Fibroblast of lung (primary cell): ENCODE results near the gene SESN1. TPM values are rescaled to one million over a fixed set of nuclear protein-coding genes. Genes with fewer than 3 reads are reported as not detected.

ENCODE experiments used
- DNase-seq, 2 donors: peaks; one replicate each; pipeline versions ENCODE4 v3.0.0 to v3.0.0-alpha.2; 2010; ENCODE audit warnings: low read depth in 2 of 2
- H2AFZ ChIP-seq: 2 replicates; pipeline ENCODE4 v1.5.1; 2012; ENCODE audit warnings: low read length, control low read depth, inconsistent platforms
- H3K27ac ChIP-seq: 2 replicates; pipeline ENCODE4 v1.5.1; 2011; ENCODE audit warnings: low read length, control low read depth; ENCODE audit not compliant: insufficient read depth
- H3K27me3 ChIP-seq: 2 replicates; pipeline ENCODE4 v1.5.1; 2011; ENCODE audit warnings: mild to moderate bottlenecking, low read length; ENCODE audit not compliant: control insufficient read depth, insufficient read depth
- H3K36me3 ChIP-seq: 2 replicates; pipeline ENCODE4 v1.5.1; 2011; ENCODE audit warnings: low read length; ENCODE audit not compliant: control insufficient read depth, insufficient read depth
- H3K4me1 ChIP-seq: 2 replicates; pipeline ENCODE4 v1.5.1; 2011; ENCODE audit warnings: low read length; ENCODE audit not compliant: control insufficient read depth, insufficient read depth; ENCODE audit errors: extremely low read depth
- H3K4me2 ChIP-seq: 2 replicates; pipeline ENCODE4 v1.5.1; 2011; ENCODE audit warnings: low read length, control low read depth; ENCODE audit not compliant: insufficient read depth; ENCODE audit errors: extremely low read depth
- H3K4me3 ChIP-seq, 4 experiments: fragments of 200-600 bp in 1 of 4; sonication (generic) in 1 of 4; replicated peaks in 1 of 4; 2 replicates each; pipeline ENCODE4 v1.5.1; 2011 to 2016; ENCODE audit warnings: low read length in 4 of 4, low read depth in 3 of 4, mild to moderate bottlenecking in 3 of 4, control low read depth in 2 of 4, inconsistent platforms in 1 of 4, mixed read lengths in 1 of 4; ENCODE audit not compliant: insufficient read depth in 1 of 4; ENCODE audit errors: control extremely low read depth in 1 of 4
- H3K79me2 ChIP-seq: 2 replicates; pipeline ENCODE4 v1.5.1; 2012; ENCODE audit warnings: mild to moderate bottlenecking, low read length, inconsistent platforms; ENCODE audit not compliant: control insufficient read depth, insufficient read depth
- H3K9ac ChIP-seq: 2 replicates; pipeline ENCODE4 v1.5.1; 2011; ENCODE audit warnings: mild to moderate bottlenecking, low read length, control low read depth; ENCODE audit not compliant: insufficient read depth
- H3K9me3 ChIP-seq: 2 replicates; pipeline ENCODE4 v1.5.1; 2012; ENCODE audit warnings: low read depth, low read length; ENCODE audit not compliant: control insufficient read depth, insufficient read depth
- H4K20me1 ChIP-seq: 2 replicates; pipeline ENCODE4 v1.5.1; 2011; ENCODE audit warnings: low read length; ENCODE audit not compliant: control insufficient read depth, insufficient read depth; ENCODE audit errors: extremely low read depth
- CTCF ChIP-seq, 2 donors: IDR thresholded peaks in 1 of 2; conservative IDR thresholded peaks in 1 of 2; 1 replicate in 1 of 2; 2 replicates in 1 of 2; pipeline ENCODE4 v1.5.1; 2011 to 2012; ENCODE audit warnings: low read length in 2 of 2, control low read depth in 1 of 2, inconsistent platforms in 1 of 2, low read depth in 1 of 2, mild to moderate bottlenecking in 1 of 2
- EZH2 ChIP-seq: IDR thresholded peaks from 2 replicates; pipeline ENCODE4 v1.5.1; 2012; ENCODE audit warnings: low read length, control low read depth, mild to moderate bottlenecking; ENCODE audit errors: missing control alignments
- polyA plus RNA-seq, 2 donors: library from polyadenylated mRNA; depleted of rRNA in 1 of 2; stranded (reverse) in 1 of 2; unstranded in 1 of 2; fragments of >200 nt; gene quantifications; 2 replicates each; pipeline ENCODE4 v1.2.1, GENCODE V29; 2011 to 2012; ENCODE audit warnings: missing spikeins in 1 of 2
- total RNA-seq: library from RNA; depleted of rRNA; stranded (reverse); fragments of >200 nt; gene quantifications from 2 replicates; pipeline ENCODE4 v1.2.1, GENCODE V29; 2014

SESN1 gene
- total and polyA plus RNA-seq, 2 donors (not counting 1 experiment from before 2014, with no cell fraction given), result 16.7 to 34.5 TPM

- no peaks in the 10 kb centered on the region for H3K27me3 ChIP-seq
- H3K4me2 ChIP-seq, result peak within 1 kb of the TSS; percentile 93
- peak; percentile 96 to 98 for DNase-seq
- peak within 1 kb of the TSS; percentile 94 for H3K9ac ChIP-seq
- no peaks in the 10 kb centered on the region for H3K36me3 ChIP-seq
- peak within 1 kb of the TSS; percentile 83 to 99 (median 96) for H3K4me3 ChIP-seq
- H3K27ac ChIP-seq, result peak within 1 kb of the TSS; percentile 98
- peak within 1 kb of the TSS; percentile 99 for H2AFZ ChIP-seq
- peaks cover 53% of the 10 kb centered on the region for H3K79me2 ChIP-seq
- peaks cover 10% of the 10 kb centered on the region for H3K4me1 ChIP-seq
- no peak for TF ChIP-seq CTCF (conservative IDR thresholded peaks at IDR 0.05 in 1 of 2, IDR thresholded peaks at IDR 0.05 in 1 of 2; ENCODE audit: low read depth in 1 of 2, low read length in 2 of 2)
- no peak for TF ChIP-seq EZH2
- H3K9me3 ChIP-seq, result no peaks in the 10 kb centered on the region
- no peaks in the 10 kb centered on the region for H4K20me1 ChIP-seq
These were observed 589 bp upstream of the SESN1 start, which contains the start of gene CEP57L1 for GRCh38 chr6:109095036-109095834. TSS of gene CEP57L1 (plus strand) at chr6:109095507. CDS start at chr6:109145222, 49,715 bp downstream.

- peak overlapping the region; percentile 83 to 99 (median 96) for H3K4me3 ChIP-seq
These were observed 772 bp downstream of the SESN1 start for GRCh38 chr6:109093732-109094415.

More at GRCh38 chr6:109093732-109094415, 772 bp downstream of the SESN1 start:
- peaks cover 10% of the 10 kb centered on the region for H3K4me1 ChIP-seq
- DNase-seq, result peak in 1 of 2 donors; percentile 18
- peaks cover 47% of the 10 kb centered on the region for H3K79me2 ChIP-seq
- no peaks in the 10 kb centered on the region for H3K27me3 ChIP-seq
- peak overlapping the region; percentile 98 for H3K27ac ChIP-seq
- H3K4me2 ChIP-seq, result peak overlapping the region; percentile 91
- no peaks in the 10 kb centered on the region for H3K9me3 ChIP-seq
- H3K36me3 ChIP-seq, result no peaks in the 10 kb centered on the region
- H3K9ac ChIP-seq, result peak overlapping the region; percentile 94
- H2AFZ ChIP-seq, result peak overlapping the region; percentile 54
- H4K20me1 ChIP-seq, result no peaks in the 10 kb centered on the region
- TF ChIP-seq EZH2 (no peak), CTCF (conservative IDR thresholded peaks at IDR 0.05 in 1 of 2, IDR thresholded peaks at IDR 0.05 in 1 of 2; ENCODE audit: low read depth in 1 of 2, low read length in 2 of 2) (no peak)
